NCI-H2196 (cell line): ENCODE results near the gene FUT2.
"Not testable (repeated sequence)": the region's sequence is repeated elsewhere in the genome, so short reads cannot be mapped to it uniquely, and the experiment has no call there.

Source experiments
- DNase-seq: peaks from one replicate; lab custom pipeline; 2025; ENCODE audit not compliant: unreplicated experiment; lab: John Stamatoyannopoulos, UW

Gene FUT2

DNA sequence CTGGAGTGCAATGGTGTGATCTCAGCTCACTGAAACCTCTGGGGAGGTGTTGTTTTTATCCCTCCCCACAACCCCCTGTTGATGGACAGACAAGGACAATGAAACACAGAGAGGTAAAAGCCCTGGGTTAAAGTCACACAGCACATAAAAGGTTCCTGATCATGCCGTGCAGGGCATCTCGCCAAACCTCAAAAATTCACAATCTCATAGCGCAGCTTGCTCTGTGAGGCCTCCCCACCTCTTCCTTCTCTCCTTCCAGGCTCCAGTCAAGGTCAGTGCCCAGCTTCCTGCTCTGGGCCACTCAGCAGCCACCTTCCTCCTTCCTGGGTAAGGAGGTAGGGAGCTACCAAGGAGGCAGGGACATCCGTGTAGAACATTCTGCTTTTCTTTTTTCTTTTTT, 2.3 kb downstream of the FUT2 start:
- no peak for DNase-seq

DNA sequence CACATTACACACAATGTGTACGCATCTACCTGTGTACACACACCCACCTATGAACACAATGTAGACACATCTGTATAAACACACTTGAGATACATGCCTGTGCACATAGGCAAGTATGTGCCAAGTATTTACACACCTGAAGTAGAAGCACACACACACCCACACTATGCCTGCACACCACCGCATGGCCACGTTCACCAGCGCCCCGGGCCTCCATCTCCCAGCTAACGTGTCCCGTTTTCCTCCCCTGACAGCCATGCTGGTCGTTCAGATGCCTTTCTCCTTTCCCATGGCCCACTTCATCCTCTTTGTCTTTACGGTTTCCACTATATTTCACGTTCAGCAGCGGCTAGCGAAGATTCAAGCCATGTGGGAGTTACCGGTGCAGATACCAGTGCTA, 6.9 kb downstream of the FUT2 start:
- DNase-seq: no peak

DNA sequence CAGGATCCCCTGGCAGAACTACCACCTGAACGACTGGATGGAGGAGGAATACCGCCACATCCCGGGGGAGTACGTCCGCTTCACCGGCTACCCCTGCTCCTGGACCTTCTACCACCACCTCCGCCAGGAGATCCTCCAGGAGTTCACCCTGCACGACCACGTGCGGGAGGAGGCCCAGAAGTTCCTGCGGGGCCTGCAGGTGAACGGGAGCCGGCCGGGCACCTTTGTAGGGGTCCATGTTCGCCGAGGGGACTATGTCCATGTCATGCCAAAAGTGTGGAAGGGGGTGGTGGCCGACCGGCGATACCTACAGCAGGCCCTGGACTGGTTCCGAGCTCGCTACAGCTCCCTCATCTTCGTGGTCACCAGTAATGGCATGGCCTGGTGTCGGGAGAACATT, 7.5 kb downstream of the FUT2 start:
- no peak for DNase-seq

DNA sequence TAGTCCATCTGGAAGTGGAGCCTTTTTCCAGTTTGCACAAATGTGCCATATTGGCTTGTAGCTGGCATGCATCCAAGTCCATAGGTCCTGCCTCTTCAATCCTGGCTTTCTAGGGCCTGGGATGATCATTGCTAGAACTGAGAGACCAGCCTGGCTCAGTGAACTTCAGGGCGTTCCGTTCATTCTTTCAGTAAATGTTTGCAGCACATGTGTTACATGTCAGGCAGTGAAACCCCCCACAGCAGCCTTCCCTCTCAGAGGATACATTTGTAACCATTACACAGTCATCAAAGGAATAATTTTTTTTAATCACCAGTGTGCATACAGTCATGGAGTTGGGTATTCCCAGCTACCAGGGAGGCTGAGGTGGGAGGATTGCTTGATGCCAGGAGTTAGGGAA, 9.7 kb downstream of the FUT2 start:
- no peak for DNase-seq

DNA sequence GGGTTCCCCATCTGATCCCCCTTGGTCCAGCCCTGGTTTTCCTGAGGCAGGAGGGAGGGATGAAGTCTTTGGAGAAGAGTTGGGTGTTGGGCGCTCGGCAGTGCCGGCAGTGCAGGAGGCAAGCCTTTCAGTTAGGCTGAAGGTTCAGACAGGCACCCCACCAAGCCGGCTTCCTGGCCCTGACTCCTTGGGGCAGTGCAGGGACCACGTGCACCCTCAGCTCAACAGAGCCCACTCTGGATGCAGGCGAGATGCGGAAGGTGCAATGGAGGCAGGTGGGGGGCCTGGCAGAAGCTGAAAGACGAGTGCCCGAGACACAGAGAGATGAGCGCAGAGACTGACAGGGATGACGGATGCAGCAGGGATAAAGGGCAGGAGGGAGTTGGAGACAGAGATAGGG, 12.7 kb downstream of the FUT2 start:
- no peak for DNase-seq

DNA sequence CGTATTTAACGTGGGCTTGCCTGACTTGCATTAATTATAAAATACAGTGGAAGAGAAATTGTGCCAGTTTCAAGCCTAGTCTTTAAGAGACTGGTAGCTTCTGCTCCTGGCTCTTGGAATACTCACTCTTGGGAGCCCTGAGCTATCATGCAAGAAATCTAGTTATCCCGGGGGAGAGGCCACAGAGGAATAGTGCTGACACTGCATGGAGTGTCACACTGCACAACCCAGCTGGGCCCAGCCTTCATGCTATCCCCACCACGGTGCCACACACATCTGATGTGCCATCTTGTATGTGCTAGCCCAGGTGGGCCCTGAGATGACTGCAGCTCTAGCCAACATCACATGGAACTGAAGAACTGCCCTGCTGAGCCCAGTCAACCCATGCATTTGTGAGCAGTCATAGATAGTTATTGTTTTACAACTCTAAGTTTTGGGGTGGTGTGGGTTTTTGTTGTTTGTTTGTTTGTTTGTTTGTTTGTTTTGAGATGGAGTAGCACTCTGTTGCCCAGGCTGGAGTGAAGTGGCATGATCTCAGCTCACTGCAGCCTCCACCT, 15.4 kb downstream of the FUT2 start:
- DNase-seq: no peak

DNA sequence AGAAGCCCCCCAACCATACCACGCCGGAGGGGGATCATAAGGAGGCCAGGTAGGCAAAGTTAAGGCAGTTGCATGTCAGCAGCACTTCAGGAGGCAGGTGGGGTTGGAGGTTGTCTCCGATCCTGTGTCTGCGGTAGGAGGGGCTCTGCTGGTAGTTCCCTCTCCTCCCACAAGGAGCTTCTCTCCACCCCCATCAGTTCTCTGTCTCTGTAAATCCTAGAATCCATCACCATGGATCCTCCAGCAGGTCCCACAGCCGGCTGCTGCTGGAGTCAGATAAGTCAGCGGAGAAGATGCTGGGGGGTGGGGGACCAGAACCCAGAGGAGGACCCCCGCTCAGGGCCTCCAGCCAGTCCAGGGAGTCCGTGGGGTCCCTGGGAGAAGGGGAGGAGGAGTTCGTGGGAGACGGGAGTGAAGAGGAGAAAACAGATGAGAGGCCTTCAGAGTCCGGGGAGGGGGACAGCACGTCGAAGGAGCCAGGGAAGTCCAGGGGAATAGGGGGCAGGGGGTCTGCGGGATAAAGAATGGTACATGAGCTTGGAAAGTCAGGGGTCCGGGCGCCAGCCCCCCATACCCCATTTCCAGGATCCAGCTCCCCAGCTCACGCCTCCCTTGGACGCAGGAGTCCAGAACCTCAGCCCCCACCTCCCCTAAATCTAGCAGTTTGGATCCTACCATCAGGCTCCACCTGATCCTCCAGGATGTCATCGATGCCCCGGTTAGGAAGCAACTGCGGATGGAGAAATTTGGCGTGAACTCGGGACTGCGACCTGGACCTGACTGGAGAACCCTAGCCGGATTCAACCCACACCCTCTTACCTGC, 17.5 kb downstream of the FUT2 start:
- DNase-seq: peak; percentile 19

DNA sequence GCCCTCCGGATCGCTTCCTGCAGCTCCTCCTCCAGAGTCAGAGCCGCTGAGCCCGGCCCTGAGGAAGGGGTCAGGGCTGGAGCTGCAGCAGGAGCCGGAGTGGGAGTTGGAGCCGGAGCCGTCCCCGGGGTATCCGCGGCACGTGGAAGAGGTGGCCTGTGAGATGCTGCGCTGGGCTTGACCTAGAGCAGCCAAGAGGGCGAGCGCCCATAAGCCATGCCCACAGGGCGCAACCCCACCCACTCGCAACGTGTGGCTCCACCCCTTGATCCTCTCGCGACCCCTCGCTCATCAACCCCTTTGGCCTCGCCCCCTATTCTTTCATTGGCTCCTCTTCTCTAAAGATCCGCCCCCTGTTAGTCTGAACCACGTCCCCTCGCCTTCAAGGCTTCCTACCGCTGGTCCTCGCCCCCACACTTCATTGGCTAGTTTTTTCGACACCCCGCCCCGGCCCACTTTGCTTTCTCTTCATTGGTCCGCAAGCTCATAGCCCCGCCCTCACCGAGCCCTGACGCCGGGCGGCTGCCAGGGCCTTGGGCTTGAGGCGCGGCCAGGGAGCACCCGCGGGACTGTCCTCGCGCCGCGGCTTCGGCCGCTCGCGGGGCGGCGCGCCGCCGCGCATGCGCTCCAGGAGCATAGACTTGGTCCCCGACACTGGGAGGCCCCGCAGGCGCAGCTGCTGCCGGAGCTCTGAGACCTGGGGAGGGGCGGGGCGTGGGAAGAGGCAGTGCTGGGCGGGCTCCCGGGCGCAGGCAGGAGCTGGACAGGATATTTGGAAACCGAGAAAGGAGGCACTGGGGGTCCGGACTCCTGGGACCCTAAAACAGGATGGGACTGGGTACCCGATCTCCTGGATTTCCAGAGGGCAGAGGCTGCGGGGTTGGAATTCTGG, 18.3 kb downstream of the FUT2 start:
- DNase-seq: peak; percentile 99

DNA sequence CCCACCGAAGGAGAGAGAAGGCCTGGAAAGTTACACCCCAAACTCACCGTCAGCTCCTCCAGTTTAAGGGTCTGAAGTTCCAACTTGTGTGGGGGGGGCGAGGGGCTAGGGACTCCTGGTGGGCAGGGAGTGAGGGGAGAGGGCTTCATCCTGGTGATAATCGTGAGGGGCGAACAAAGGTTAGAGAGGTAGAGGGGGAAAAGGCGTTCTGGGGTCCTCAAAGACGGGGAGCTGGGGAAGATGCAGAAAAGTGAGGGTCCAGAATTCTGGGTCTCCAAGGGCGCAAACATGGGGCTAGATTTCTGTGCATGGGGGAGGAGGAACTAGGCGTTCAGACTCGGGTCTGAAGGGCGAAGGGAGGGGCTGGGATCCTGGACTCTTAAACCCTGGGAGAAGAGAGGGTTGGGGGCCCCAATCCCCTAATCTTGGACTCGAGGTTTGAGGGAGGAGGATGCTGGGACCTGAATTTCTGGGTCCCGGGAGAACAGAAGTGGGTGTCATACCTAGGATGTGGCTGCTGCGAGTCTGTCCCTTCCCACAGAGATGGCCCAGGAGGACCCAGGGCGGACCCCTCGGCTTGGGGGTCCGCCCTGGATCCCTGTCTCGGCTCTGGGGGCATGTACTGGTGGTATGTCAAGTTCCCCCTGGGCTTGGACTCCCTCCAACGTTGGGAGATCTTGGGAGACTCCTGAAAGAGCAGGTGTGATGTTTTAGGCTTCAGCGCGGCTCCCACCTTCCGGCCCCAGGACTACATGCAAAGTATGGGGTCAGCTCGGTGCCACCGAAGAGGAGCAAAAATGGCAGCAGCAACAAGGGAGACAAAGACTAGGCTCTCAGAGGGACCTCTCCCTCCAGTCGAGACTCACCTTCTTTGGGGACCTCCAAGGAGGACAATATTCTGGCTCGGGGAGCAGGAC, 19.2 kb downstream of the FUT2 start:
- DNase-seq: no peak

DNA sequence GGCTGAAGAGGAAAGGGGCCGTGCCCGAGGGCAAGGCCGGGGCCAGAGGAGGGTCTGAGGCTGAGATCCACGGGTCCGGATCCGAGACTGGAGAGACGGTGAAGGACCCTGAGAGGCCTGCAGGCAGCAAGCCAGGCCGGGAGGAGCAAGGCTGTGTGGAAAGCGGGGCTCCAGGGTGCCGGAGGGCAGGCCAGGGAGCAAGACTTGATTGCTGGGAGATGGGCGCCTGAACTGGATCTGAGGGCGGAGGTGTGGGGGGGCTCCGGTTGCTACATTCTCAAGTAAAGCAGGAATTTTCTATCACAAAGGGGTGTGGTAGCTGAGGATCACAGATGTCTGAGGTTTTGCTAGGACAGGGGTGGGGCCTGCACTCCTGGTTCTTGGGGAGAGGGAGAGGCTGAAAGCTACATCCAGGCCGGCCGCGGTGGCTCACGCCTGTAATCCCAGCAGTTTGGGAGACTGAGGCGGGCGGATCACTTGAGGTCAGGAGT, 20.0 kb downstream of the FUT2 start:
- DNase-seq: no peak

DNA sequence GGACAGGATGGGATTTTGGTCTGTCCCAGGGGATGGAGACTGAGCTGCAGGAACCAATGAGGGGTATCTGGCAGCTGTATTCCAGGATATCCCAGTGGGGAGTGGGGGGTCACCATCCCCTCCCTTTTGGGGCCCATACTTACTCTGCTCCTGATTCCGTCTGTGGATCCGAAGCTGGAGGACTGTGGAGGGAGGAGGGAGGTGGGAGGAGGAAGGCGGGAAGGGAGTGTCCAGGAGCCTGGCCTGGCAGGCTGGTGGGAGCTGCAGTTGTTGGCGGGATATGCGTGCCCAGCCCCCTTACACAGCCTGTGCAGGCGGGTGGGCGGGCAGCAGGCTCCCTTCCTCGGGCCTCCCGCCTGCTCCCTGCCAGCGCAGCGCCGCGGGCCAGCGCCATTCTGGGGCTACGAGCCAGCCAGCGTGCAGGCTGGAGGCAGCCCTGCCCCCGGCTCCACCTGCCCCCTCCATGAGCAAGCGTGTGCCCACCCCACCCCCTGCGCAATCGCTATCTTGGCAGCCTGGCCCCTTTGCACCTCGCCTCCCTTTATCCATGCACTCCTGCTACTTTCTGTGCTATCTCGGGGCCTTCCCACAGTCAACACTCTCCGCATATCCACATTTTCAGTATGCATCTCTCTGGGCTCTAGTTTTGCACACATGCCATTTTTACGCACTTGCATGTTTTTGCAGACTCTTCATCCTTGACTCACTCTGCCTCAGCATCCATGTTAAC, 21.0 kb downstream of the FUT2 start:
- peak; percentile 44 for DNase-seq

DNA sequence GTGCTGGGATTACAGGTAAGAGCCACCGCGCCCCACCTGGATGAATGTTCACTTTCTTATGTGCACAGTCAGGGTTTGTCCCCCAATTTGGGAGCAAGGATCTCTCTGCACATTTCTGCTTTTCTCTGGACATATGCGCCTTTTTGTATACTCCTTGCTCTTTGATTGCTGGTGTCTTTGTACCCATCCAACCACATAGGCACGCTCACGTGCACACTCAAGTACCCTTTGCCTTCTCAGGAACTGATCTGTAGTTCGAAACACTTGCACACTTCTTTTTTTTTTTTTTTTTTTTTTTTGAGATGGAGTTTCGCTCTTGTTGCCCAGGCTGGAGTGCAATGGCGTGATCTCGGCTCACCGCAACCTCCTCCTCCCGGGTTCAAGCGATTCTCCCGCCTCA, 22.3 kb downstream of the FUT2 start:
- DNase-seq: not testable (repeated sequence)

DNA sequence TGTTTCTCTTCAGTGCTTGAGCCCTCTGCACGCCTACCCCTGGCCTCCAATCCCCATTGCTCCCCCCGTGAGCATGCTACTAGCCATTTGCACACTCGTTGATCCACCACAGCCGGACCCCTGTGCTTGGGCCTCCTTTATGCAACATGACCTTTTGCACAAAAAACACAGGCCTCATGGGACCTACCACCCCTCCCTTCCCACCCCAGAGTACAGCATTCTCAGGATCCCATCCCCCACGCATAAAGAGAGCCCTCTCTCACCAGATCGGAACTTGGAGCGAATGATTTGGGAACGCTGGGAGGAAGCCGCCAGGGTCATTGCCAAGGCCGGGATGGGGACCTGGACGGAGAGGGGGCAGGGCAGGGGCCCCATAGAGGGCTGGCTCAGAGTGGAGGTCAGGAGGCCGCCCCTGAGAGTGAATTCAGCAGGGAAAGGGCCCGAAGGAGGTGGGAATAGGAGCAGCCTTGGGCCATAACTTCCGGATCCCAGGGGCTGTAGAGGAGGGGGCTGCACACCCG, 23.0 kb downstream of the FUT2 start:
- DNase-seq: no peak

DNA sequence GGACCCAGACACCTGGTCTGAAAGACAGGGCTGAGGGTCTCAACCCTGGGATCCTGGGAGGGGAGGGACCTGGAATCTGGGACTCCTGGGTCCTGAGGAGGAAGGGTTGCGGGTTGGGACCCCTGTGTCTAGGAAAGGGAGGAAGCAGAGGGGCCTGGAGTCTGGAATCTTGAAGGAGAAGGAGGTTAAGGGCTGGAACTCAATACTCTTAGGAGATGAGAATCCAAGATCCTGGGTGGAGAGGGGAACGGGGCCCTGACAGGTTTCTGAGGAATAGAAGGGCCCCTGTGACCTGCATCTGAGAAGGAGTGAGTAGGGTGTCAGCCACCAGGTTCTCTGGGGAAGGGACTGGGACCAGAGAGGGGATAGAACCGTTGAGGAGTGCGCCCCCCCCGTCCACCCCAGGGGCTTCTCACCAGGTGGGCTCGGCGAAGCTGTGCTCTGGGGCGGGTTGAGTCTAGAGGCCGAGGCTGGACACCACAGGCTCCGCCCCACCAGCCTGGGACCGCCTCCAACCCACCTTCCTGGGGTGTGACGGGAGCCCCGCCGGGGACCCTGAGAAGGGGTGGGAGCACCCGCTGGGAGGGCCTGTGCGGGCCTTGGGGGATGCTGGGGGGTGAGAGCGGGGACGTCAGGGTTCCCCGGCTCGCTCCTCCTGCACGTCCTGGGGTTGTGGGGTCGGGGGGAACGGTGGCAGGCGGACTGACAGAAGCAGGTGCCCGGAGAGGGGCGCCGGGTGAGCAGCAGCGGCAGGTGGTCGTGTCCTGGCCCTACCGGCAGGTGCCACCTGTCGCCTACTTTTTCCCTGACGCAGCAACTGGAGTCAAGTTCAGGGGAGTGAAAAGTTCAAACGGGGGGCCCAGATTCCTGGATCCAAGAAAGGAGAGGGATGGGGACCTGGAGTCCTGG, 23.7 kb downstream of the FUT2 start, which contains the start of gene MAMSTR:
MAMSTR (minus strand) TSS at position 463 of the 909 bp plus-strand sequence. CDS start 694 bp downstream, outside the sequence.
- no peak for DNase-seq

DNA sequence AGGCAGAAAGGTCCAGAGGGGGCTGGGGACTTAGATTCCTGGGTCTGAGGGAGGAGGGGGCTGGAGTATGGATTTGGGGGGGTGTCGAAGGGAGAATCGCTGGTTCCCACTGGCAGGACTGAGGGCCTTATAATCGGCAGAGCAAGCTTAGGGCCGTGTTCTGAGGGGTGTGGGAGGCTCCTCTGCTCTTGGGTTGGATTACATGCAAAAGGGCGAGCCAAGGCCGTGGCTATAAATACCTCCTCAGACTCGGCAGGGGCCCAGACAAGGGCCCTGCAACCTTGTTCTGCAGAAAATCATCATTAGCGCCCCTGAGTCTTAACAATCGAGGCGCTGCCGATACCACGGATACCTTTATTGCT, 24.5 kb downstream of the FUT2 start:
- DNase-seq: no peak

DNA sequence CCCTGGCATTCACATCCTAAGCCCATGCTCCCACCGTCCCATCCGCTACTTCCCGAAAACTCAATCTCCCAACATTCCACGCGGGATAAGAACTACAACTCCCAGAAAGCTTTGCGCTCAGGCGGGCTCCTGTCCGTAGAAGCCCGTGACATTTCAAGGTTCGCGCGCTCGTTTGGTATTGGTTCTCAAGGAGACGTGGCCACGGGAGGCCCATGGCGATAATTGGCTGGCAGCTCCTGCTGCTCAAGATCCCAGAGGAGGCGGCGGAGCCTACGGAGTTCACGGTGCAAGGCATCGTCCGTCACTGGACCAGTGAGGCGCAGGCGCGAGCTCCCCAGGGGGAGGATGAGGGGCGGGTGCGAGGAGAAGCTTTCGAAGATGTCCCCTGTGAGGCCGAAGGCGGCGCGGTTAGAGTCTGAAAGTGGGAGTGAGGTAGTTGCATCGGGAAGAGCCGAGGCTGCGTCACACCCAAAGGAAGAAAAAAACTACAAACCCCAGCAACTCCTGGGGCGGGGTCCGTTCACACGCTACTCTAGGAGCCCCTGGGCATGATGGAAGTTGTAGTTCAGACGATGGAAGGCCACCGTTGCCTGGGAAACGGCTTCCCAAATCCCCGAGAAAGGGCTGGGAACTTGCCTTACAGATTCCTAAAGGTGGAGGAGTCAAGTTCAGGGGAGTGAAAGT, 25.0 kb downstream of the FUT2 start:
- DNase-seq: peak; percentile 98

DNA sequence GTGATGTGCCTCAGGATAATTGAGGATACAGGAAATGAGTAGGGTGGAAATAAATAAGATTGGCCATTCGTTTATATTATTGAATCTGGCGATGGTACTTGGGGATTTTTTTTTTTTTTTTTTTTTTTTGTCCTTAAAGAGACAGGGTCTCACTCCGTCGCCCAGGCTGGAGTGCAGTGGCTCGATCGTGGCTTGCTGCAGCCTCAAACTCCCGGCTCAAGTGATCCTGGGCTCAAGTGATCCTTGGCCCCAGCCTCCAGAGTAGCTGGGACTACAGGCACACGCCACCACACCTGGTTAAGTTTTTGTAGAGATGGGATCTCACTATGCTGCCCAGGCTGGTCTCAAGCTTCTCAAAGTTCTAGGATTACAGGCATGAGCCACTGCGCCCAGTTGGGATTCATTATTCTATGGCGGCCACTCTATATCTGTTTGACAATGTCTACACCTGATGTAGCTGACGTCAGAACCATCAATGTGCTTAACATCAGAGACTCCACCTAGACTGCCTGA, 26.5 kb downstream of the FUT2 start:
- no peak for DNase-seq
